ENCODE results near the gene MINAR2.

DNA sequence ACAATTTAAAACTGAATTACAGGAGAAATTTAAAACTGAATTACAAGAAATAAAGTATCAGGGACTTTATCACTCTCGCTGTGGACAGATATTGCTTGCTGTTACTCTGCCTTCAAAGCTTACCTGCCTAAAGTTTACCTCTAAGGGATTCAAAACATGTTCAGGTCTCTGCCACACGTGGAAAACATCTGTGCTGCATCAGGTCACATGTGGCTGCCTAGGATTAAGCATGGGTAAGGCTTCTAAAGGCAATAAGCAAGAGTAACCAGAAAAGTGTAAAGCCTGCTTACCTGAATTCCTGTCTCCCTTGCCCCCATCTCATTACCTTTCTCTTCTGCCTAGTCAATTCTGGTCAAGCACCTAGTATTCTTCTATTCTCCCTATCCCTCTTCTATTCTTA lies 18.9 kb downstream of the MINAR2 start:
- TF ChIP-seq, protein P1, sequence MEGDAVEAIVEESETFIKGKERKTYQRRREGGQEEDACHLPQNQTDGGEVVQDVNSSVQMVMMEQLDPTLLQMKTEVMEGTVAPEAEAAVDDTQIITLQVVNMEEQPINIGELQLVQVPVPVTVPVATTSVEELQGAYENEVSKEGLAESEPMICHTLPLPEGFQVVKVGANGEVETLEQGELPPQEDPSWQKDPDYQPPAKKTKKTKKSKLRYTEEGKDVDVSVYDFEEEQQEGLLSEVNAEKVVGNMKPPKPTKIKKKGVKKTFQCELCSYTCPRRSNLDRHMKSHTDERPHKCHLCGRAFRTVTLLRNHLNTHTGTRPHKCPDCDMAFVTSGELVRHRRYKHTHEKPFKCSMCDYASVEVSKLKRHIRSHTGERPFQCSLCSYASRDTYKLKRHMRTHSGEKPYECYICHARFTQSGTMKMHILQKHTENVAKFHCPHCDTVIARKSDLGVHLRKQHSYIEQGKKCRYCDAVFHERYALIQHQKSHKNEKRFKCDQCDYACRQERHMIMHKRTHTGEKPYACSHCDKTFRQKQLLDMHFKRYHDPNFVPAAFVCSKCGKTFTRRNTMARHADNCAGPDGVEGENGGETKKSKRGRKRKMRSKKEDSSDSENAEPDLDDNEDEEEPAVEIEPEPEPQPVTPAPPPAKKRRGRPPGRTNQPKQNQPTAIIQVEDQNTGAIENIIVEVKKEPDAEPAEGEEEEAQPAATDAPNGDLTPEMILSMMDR (conservative IDR thresholded peaks at IDR 0.05) = no peak
- no peak for TF ChIP-seq ZFX (IDR thresholded peaks at IDR 0.05)

Data from C4-2B (cell line).